Measurements from ENCODE around the gene CKM.

DNA sequence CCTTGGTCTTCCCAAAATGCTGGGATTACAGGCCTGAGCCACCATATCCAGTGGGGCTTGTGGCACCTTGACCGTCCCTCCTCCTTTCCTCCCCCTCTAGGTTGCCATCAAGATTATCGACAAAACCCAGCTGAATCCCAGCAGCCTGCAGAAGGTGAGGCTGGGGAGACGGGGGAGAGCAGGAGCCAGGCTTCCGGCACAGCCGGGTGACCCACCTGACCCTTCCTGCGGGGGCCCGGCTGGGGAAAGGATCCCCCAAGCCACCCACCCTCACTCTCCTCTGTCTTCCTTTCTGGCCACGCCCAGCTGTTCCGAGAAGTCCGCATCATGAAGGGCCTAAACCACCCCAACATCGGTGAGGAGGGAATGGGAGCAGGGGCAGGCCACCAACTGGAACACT lies 59.7 kb downstream of the CKM start:
- TF ChIP-seq POLR2A (IDR thresholded peaks at IDR 0.05): no peak
- TF ChIP-seq, protein P1, sequence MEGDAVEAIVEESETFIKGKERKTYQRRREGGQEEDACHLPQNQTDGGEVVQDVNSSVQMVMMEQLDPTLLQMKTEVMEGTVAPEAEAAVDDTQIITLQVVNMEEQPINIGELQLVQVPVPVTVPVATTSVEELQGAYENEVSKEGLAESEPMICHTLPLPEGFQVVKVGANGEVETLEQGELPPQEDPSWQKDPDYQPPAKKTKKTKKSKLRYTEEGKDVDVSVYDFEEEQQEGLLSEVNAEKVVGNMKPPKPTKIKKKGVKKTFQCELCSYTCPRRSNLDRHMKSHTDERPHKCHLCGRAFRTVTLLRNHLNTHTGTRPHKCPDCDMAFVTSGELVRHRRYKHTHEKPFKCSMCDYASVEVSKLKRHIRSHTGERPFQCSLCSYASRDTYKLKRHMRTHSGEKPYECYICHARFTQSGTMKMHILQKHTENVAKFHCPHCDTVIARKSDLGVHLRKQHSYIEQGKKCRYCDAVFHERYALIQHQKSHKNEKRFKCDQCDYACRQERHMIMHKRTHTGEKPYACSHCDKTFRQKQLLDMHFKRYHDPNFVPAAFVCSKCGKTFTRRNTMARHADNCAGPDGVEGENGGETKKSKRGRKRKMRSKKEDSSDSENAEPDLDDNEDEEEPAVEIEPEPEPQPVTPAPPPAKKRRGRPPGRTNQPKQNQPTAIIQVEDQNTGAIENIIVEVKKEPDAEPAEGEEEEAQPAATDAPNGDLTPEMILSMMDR (IDR thresholded peaks at IDR 0.05): no peak

Measured in thyroid gland (tissue), 4 donors.